ENCODE data around the gene CDON. TPM values are rescaled to one million over a fixed set of nuclear protein-coding genes. Genes with fewer than 3 reads are reported as not detected.

The CDON gene
- total and polyA plus RNA-seq, 9 of the 15 experiments (the other 6 are each of a cell fraction or from before 2014, with no cell fraction given): 0.08 to 0.64 (median 0.40) TPM

- intact Hi-C loops (cut with micrococcal nuclease) (no loop called here), in situ Hi-C loops (cut with MboI) (no loop called here)
- TF ChIP-seq, protein P1, sequence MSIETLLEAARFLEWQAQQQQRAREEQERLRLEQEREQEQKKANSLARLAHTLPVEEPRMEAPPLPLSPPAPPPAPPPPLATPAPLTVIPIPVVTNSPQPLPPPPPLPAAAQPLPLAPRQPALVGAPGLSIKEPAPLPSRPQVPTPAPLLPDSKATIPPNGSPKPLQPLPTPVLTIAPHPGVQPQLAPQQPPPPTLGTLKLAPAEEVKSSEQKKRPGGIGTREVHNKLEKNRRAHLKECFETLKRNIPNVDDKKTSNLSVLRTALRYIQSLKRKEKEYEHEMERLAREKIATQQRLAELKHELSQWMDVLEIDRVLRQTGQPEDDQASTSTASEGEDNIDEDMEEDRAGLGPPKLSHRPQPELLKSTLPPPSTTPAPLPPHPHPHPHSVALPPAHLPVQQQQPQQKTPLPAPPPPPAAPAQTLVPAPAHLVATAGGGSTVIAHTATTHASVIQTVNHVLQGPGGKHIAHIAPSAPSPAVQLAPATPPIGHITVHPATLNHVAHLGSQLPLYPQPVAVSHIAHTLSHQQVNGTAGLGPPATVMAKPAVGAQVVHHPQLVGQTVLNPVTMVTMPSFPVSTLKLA (conservative IDR thresholded peaks at IDR 0.05): no peak
- TF ChIP-seq ETS2 (tag; IDR thresholded peaks at IDR 0.05; ENCODE audit: borderline replicate concordance, poor library complexity, severe bottlenecking) (no peak), TCF3 (CRISPR knock-in tag; IDR thresholded peaks at IDR 0.05) (peak; percentile 46; the same call in 1 of the 2 replicates)
- ATAC-seq (no peak), FAIRE-seq (peak; percentile 6), DNase-seq (ENCODE audit: extremely low read depth in 1 of 4, low spot score in 3 of 4) (peak in 1 of 4 experiments; percentile 23)
- Histone ChIP-seq H3K9me1 (ENCODE audit: control insufficient read depth, insufficient read depth, low read length) (no peaks in the 10 kb centered on the region), H3K9ac (ENCODE audit: insufficient read depth in 1 of 2, low read depth in 2 of 2, low read length in 2 of 2) (no peak overlapping the region), H2AFZ (ENCODE audit: low read depth, low read length) (no peak overlapping the region), H3K36me3 (ENCODE audit: control insufficient read depth, insufficient read depth, low read length) (no peaks in the 10 kb centered on the region), H3K4me3 (no peak overlapping the region), H3K27ac (ENCODE audit: extremely low read depth, low read depth, low read length) (no peak overlapping the region), H3K9me3 (replicated peaks; ENCODE audit: control insufficient read depth, insufficient read depth, low read depth, low read length) (no peaks in the 10 kb centered on the region), H3K4me1 (replicated peaks in 1 of 2; ENCODE audit: control insufficient read depth in 2 of 2, insufficient read depth in 2 of 2, low read length in 2 of 2) (peaks cover 2 to 20% of the 10 kb centered on the region in 2 experiments; a peak in 3 of 5 replicates), H4K20me1 (replicated peaks; ENCODE audit: control insufficient read depth, insufficient read depth, low read length) (peaks cover 5% of the 10 kb centered on the region), H3K27me3 (ENCODE audit: control insufficient read depth in 2 of 2, insufficient read depth in 2 of 2, low read length in 2 of 2) (peaks cover 34 to 76% of the 10 kb centered on the region in 2 experiments), H3K79me2 (ENCODE audit: control insufficient read depth, insufficient read depth, low read length) (no peaks in the 10 kb centered on the region), H3K4me2 (ENCODE audit: insufficient read depth, low read length) (no peak overlapping the region; the same call in 1 of the 2 replicates)
- WGBS (ENCODE audit: insufficient coverage, low coverage, missing lambda C conversion rate): 0% methylated on average over 15 of the region's 15 CpGs
- ChIA-PET POLR2A (interaction anchor here (0.6 to 1.2 kb wide), 3 partner anchors 14 to 358 kb away, joined by 3 to 4 read pairs (median 4); partner anchors contain the start of gene DCPS), CTCF (ENCODE audit: low intra/inter-chr PET ratio) (no interaction called here)
- no TSS peak for BruUV-seq (replicated peaks)
Measured at GRCh38 chr11:125945011-125945796, 117.5 kb downstream of the CDON start.
